Activated T-cell treated with anti-CD3 and anti-CD28 coated beads for 24 hours (primary cell): ENCODE results near the gene HYAL1.
"Not testable (repeated sequence)": the region's sequence is repeated elsewhere in the genome, so short reads cannot be mapped to it uniquely, and the experiment has no call there.

ENCODE experiments used
- DNase-seq: peaks from one replicate; pipeline ENCODE4 v3.0.0-alpha.2; 2020; ENCODE audit warnings: low read depth

The HYAL1 gene

DNA sequence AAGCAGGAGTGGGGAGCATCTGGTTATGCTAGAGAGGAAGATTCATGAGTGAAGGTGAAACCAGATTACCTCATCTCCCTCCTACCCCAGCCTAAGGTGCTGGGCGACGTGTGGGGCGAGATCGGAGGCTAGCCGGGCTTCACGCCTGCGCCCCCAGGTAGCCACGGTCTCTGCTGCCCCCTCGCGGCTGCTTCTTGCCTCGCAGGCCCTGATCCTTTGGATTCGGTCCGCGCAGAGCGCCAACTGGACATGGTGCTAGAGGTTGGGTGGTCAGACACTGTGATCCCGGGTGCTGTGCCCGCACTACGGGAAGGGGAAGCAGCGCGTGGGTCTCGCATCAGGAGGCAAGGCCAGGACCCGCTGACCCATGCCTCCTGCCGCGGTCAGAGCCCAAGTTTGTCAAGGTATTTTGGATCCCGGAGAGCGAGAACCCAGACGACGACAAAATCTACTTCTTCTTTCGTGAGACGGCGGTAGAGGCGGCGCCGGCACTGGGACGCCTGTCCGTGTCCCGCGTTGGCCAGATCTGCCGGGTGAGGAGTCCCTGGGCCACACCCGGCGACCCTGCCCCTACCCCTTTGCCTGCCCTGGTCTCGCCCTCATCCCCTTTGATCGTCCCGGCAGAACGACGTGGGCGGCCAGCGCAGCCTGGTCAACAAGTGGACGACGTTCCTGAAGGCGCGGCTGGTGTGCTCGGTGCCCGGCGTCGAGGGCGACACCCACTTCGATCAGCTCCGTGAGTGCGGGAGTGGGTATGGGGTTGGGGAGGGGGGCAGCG is 30.3 kb downstream of the HYAL1 start:
- peak; percentile 78 for DNase-seq

DNA sequence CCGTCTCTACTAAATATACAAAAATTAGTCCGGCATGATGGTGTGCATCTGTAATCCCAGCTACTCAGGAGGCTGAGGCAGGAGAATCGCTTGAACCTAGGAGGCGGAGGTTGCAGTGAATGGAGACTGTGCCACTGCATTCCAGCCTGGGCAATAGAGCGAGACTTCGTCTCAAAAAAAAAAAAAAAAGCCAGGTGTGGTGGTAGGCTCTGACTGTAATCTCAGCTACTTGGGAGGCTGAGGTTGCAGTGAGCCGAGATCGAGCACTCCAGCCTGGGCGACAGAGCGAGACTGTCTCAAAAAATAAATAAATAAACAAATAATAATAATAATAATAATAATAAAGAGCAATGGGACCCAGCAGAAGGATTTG is 30.9 kb downstream of the HYAL1 start:
- DNase-seq, result not testable (repeated sequence)

DNA sequence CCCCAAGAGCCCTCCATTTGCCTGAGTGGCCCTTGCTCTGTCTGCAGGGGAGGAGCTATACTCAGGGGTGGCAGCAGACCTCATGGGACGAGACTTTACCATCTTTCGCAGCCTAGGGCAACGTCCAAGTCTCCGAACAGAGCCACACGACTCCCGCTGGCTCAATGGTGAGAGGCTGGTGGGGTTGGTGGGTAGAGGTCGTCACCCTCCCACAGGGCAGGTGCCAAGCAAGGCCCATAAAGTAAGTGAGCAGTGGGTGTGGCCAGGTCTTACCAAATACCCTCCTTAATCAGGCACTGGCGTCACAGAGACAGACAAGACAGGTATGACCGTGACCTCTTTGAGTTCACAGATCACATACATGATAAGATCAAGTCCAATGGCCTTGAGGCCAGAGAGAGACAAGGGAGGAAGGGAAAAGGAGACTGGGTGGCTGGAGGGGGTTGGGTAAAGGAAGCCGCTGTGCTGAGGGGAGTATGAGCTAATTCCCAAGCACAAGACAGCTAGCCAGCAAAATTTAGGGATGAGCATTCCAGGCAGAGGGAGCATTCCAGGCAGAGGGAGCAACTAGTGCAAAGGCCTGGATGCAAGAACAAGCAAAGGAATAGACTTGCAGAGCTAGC is 31.9 kb downstream of the HYAL1 start:
- DNase-seq, result no peak

DNA sequence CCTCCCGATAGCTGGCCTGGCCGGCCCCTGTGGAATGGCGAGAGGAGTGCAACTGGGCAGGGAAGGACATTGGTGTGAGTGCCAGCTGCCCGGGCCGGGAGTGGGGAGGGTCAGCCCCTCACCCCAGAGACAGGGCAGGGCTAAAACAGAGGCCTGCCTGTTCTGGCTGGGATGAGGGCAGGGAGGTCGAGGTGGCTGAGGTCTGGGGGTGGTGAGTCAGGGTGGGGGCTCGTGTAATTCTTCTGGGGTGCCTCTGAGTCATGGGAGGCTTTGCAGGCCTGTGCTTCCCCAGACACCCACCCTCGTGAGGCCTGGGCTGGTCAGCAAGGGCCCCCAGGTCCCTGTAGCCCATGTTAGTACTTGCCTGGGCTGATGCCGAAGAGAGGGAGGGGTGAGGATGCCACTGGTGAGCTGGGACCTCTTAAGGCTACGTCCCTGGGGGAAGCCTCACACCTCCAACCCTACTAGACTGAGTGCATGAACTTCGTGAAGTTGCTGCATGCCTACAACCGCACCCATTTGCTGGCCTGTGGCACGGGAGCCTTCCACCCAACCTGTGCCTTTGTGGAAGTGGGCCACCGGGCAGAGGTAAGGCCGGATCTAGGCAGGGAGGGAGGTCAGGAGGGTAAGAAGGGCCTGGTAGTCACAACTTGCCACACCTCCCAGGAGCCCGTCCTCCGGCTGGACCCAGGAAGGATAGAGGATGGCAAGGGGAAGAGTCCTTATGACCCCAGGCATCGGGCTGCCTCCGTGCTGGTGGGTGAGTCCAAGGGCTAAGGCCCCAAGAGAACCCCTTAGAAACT is 32.8 kb downstream of the HYAL1 start:
- no peak for DNase-seq

DNA sequence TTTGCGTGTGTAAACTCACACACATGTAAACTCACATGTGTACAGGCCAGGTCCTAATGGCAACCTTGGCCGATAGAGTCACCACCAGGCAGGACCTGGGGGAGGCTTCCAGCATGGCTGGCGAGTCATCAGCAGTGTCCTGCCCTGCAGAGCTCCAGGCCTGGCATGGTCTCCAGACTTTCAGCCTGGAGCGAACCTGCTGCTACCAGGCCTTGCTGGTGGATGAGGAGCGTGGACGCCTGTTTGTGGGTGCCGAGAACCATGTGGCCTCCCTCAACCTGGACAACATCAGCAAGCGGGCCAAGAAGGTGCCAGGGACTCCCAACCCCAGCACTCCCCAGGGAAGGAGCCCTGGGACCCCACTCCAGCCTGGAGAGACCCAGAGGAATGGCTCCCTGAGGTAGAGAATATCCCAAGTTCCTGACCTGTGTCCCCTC is 33.4 kb downstream of the HYAL1 start:
- no peak for DNase-seq

DNA sequence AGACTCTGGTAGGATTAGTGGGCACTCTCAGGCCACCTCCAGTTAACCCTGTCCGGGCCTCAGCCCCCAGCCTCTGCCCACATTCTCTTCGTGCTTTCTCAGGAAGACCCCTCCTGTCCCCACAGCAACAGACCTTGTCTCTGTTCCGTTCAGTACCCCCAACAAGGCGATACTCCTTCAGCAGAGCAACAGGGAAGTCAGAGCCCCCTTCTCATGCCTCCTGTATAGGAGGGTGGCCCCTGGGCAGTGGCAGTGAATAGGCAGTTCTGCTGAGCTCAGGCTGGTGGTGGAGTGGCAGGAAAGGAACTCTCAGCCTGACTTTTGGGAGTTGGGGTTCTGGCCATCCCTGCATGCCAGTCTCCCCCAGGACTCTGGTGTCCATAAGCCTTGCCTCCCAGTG is 33.9 kb downstream of the HYAL1 start:
- DNase-seq, result no peak

DNA sequence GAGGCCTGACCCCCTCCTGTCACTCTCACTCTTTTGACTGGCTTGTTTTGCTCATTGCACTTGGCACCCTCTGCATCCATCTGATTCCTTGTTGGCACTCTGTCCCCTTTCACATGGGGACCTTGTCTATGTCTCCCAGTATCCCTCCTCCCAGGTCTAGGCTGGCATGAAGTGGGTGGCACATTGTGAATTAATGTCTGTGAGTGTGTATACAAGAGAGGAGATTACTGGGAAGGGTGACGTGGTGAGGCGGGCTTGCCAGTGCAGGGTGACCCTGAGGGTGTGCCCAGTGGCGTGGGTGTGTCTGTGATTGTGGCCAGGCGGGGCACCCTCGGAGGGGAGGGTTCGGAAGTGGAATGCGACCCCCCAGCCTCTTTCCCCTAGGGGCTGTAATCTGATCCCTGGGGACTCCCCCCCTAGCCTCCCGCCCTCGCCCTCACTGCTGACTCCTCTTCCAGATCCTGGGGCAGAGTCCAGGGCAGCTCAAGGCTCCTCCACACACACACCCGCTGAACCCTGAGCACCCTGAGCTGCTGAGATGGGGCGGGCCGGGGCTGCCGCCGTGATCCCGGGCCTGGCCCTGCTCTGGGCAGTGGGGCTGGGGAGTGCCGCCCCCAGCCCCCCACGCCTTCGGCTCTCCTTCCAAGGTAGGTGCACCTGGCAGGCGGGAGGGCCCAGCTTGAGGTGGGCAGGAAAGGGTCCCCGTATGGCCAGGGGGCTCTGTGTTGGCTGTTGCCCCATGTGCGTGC is 34.5 kb downstream of the HYAL1 start, which contains the start of gene SEMA3B:
TSS of gene SEMA3B (plus strand) at position 445 of the 749 bp plus-strand sequence. CDS start at position 539, 94 bp downstream.
- no peak for DNase-seq

DNA sequence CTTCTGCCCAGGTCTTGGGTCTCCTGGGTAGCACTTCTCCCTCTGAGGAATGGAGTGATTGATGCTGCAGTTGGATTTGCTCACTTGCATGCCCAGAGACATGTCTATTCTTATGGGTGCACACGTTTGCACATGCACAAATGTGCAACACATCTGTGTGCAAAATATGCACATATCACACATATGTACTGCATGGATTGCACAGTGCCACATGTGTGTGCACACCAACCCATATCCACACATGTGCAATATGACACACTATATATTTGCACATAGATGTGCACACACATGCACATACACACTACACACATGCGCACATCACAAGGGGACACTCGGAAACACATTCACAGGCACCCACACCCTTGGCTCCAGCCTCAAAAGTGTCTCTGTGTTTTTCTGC is 35.1 kb downstream of the HYAL1 start:
- no peak for DNase-seq

DNA sequence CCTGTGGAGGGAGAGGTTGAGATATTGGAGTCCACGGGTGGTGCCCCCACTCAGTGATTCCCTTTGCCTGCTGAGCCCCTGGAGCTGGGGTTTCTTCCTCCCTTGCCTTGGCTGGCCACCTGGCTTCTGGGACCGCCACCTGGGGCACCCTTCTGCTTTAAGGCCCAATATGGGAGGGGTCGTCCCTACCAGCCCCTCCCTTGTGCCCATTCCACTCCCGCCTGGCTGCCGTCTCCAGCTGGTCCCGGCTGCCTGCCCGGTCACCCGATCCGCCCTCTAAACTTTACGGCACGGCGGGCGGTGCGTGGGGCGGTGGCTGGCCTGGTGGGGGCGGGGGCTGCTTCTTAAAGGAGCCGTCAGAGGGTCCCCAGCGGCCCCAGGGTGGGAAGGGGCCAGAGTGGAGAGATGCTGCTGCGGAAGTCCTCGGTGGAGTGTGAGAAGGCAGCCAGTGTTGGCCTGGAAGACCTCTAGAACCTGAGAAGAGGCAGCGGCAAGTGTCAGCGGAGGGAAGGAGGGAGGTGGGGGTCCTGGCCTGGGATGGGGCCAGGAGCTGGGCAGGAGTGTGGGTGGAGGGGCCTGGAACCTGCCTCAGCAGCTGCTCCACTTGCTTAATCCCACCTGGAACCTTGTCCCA is 36.0 kb downstream of the HYAL1 start:
- DNase-seq, result no peak

DNA sequence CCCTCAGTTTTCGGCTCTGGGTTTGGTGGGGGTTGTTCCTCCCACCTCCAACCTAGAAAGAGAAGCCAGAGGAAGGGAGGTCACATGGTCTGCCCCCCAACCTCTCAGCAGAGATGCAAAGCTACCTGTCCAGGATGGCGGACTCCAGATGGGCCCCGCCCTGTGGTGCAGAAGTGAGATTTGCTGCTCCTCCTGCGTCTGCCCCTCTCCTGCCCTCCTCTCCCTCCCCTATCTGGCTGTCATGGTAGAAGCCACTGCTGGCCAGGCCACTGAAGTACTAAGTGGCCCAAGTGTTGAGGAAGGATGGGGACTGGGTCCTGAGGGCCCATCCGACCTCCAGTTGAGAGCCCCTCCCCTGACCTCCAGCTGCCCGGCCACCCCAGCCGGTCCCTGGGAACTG is 36.5 kb downstream of the HYAL1 start:
- no peak for DNase-seq

DNA sequence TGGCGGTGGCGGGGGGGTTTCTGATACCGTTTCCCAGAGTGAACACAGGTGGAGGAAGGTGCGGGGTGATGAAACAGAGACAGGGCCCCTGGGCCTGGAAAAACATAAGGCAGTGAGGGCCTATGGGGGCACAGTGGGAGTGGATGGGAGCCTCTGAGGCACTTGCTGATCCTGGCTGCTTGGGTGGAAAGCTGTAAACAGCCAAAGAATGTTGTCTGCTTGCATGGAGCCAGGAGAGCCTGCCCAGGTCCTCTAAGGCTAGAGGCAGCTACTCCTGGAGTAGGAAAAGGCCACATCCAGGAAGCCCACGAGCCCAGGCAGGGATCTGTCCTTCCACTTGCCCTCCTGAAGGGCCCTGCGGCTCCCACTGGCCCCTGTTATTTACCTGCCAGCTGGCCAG is 37.4 kb downstream of the HYAL1 start:
- no peak for DNase-seq

DNA sequence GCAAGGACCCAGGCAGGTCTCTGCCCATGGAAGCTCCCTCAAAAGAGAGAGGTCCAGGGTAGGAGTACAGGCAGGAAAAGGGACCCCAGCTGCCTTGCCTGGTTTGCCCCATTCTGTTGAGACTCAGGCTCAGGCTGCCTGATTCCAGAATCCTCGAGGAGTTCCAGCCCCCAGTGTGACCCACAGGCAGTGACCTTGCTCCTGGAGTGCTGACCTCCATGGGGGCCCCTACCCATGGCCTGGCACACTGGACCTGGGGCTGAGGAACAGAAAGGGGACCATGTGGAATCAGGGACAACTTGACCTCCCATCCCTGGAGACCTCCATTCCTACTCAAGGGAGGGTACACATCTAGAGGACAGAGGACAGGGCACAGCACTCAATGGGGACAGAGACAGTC is 37.8 kb downstream of the HYAL1 start:
- no peak for DNase-seq

DNA sequence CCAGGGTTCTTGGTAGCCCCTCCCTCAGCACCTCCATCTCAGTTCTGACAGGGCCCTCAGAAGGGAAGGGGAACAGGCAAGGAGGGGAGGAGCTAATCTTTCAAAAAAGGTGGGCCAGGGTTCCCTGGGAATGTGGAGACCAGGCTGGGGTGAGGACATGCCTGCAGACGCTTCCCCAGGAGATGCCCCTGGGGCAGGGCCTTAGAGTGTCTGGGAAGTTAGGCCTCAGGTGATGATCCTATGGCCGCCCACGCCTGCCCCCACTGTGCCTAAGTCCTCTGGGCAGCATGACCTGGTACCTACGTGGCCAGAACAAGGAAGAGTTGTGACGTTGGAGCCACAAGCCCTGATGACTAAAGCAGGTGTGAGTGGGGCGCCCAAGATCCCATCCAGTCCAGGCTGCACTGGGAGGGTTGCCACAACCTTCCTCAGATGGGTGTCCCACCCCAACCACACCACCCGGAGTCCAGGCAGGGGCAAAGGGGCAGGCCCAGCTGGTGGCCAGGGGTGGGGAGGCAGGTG is 38.3 kb downstream of the HYAL1 start:
- DNase-seq, result no peak

DNA sequence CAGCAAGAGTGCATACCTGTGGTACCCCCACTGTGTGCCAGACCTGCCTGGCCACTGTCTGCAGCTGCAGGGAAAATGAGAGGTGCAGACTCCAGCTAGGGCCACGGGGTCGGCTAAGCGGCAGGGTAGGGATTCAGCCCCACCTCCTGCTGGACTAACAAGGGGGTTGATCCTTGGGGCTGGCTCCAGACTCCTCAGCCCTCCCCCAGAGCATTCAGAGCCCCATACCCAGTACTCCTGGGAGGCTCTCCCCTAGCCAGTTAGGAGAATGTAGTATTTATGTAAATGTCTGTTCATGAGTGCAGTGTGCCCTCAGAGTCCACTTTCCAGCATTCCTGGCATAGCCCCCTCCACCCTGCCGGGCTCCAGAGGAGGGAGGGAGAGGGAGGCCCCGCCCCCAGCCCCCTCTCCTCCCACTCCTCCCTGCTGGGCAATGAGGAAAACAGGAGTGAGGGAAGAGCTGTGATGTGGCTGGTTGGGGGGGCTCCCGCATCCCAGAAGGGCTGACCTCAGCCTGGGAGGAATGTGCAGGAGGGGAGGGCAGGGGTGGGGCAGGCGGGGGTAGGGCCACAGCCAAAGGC is 38.9 kb downstream of the HYAL1 start:
- no peak for DNase-seq

DNA sequence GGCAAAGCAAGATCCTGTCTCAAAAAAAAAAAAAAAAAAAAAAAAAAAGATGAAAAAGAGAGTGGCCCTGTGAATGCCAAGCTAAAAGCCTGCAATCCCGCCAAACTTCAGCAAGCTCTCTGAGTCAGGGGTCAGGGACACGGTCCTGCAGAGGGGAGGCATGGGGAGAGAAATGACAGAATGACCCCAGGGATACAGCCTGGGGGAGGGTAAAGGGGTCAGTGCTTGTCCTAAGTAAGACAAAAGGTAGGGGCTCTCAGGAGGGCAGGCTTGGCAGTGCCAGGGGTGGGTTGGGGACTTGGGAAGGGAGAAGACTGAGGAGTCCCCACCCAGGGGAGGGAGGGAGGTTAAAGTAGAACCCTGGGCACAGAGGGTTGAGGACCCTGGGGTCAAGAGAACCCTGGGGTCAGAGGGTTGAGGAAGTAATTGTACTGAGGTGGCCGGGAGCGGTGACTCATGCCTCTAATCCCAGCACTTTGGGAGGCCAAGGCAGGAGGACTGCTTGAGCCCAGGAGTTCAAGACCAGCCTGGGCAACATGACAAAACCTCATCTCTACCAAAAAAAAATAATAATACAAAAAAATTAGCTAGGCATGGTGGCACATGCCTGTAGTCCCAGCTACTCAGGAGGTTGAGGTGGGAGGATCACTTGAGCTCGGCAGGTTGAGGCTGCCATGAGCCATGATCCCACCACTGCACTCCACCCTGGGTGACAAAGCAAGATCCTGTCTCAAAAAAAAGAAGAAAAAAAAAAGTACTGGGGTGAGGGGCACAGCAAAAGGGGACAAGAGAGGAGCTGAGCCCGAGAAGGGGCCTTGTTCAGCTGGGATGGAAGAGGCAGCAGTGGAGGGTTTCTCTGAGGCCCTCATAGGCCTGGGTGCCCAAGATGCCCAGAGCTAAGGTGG is 39.6 kb downstream of the HYAL1 start:
- DNase-seq, result no peak

DNA sequence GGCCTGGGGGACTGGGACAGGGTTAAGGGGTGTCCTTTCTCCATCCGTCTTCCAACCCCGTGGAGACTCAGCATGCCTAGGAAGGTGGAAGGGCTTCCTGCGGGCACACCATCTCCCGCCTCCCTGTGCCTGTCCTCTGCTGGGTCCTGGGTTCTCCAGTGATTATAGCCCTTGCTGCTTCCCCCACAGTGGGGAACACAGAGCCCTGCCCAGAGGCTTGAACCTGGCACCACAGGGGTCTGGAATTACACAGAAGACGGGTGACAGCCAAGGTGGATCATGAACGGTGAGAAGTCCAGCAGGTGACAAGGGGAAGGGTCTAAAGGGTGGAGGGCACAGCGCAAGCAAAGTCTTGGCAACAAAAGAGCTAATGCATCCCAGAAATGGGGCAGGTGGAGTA is 40.6 kb downstream of the HYAL1 start:
- no peak for DNase-seq

DNA sequence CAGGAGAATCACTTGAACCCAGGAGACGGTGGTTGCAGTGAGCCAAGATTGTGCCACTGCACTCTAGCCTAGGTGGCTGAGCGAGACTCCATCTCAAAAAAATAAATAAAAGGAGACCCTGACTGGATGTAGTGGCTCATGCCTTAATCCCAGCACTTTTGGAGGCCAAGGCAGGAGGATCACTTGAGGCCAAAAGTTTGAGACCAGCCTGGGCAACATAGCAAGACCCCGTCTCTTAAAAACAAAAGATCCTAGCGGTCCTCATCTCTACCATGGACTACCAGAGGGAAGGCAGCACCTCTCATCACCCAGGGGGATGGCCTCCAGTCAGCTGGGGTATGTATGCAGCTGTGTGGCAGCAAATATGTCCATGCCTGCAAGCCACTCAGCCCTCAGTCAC is 41.2 kb downstream of the HYAL1 start:
- DNase-seq, result not testable (repeated sequence)

DNA sequence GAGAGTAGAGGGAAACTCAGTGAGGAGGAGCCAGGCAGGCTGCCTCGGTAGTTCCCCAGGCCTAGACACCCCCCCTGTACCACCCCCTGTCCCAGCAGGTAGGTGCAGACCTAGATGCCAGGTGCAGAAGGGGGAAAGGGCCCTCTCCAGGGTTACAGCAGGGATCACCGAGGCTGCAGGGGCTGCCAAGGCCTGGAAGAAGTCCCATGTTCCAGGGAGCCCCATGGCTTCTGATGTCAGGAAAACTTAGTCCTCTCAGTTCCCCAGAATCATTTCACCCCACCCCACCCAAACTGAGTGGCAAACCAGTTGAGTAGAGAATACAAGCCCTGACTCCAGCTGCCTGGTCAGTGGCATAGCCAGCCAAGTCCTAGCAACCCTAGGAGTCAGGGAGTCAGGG is 41.9 kb downstream of the HYAL1 start:
- no peak for DNase-seq

DNA sequence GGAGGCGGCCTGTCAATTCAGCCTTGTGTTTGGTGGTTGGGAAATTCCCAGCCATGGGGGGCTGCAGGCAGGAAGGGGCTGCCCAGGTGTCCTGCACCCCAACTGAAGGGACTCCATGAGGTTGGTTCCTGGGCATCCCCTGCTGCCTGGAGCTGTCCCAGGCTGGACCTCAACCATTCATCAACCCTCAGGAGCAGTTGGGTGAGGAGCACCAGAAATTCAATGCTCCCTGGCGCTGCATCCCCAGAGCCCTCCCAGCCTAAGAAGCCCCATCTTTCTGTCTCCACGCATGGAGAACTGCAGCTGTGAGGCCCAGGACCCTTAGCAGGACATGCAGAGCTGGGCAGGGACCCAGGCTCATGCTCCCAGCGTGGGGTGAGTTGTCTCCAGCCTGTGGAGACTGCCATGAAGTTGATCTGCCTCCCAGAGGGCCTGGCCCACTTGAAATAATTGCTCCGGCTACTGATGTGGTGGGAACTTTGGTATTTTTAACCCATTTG is 42.4 kb downstream of the HYAL1 start:
- DNase-seq, result no peak
